Naive thymus-derived CD4-positive, alpha-beta T cell (primary cell): Measurements from ENCODE around the gene SELENOW. TPM values are rescaled to one million over a fixed set of nuclear protein-coding genes. Genes with fewer than 3 reads are reported as not detected.

Experiments used
- ATAC-seq: fragments of 150-1000 bp; cut with Tn5 transposase; 2 replicates; pipeline ENCODE4 v1.10.0; 2021; ENCODE audit warnings: mild to moderate bottlenecking, moderate library complexity
- CTCF ChIA-PET: fragments of 350-600 bp; sonication (Branson Sonifier 250); formaldehyde crosslinking; loops from one replicate; lab custom pipeline; 2021; ENCODE audit warnings: antibody characterized with exemption; lab: Charles Lee
- POLR2A ChIA-PET: fragments of 350-600 bp; sonication (Branson Sonifier 250); formaldehyde crosslinking; loops from one replicate; lab custom pipeline; 2021; ENCODE audit warnings: antibody characterized with exemption, inconsistent platforms; lab: Charles Lee
- DNase-seq, 9 donors: peaks; one replicate each; pipeline versions ENCODE4 v3.0.0 to v3.0.0-alpha.2; 2020 to 2022; ENCODE audit warnings: mixed read lengths in 1 of 9
- H3K27ac ChIP-seq: one replicate; pipeline ENCODE4 v1.7.0; 2013; ENCODE audit warnings: mild to moderate bottlenecking, low read depth, low read length, moderate library complexity
- H3K27me3 ChIP-seq, 2 donors: one replicate each; pipeline ENCODE4 v1.7.0; 2013; ENCODE audit warnings: low read length in 2 of 2, mild to moderate bottlenecking in 2 of 2, moderate library complexity in 2 of 2; ENCODE audit not compliant: control insufficient read depth in 2 of 2, insufficient read depth in 2 of 2
- H3K36me3 ChIP-seq, 3 experiments: 1 replicate in 2 of 3; 2 replicates in 1 of 3; pipeline ENCODE4 v1.7.0; 2013; ENCODE audit warnings: low read length in 3 of 3, mild to moderate bottlenecking in 3 of 3, moderate library complexity in 1 of 3; ENCODE audit not compliant: insufficient read depth in 3 of 3, control insufficient read depth in 2 of 3
- H3K4me1 ChIP-seq, 2 donors: one replicate each; pipeline ENCODE4 v1.7.0; 2013; ENCODE audit warnings: low read length in 2 of 2, mild to moderate bottlenecking in 2 of 2, moderate library complexity in 1 of 2; ENCODE audit not compliant: control insufficient read depth in 2 of 2, insufficient read depth in 2 of 2
- H3K4me3 ChIP-seq: 2 replicates; pipeline ENCODE4 v1.7.0; 2013; ENCODE audit warnings: mild to moderate bottlenecking, low read length
- H3K9me3 ChIP-seq, 3 experiments: 1 replicate in 2 of 3; 2 replicates in 1 of 3; pipeline ENCODE4 v1.7.0; 2013; ENCODE audit warnings: low read length in 3 of 3; ENCODE audit not compliant: control insufficient read depth in 2 of 3
- H3K27ac Mint-ChIP-seq, 9 donors: one replicate each; pipeline ENCODE4 v1.8.0; 2020 to 2022; ENCODE audit warnings: mixed read lengths in 9 of 9, mild to moderate bottlenecking in 8 of 9, moderate library complexity in 5 of 9, inconsistent platforms in 2 of 9
- H3K27me3 Mint-ChIP-seq, 5 donors: one replicate each; pipeline ENCODE4 v1.8.0; 2021 to 2022; ENCODE audit warnings: mixed read lengths in 5 of 5, mild to moderate bottlenecking in 1 of 5
- H3K36me3 Mint-ChIP-seq, 5 donors: one replicate each; pipeline ENCODE4 v1.8.0; 2020 to 2022; ENCODE audit warnings: mixed read lengths in 5 of 5, mild to moderate bottlenecking in 3 of 5, inconsistent platforms in 1 of 5
- H3K4me1 Mint-ChIP-seq, 7 donors: one replicate each; pipeline ENCODE4 v1.8.0; 2020 to 2022; ENCODE audit warnings: mixed read lengths in 7 of 7, mild to moderate bottlenecking in 3 of 7, inconsistent platforms in 1 of 7
- H3K4me3 Mint-ChIP-seq, 10 donors: one replicate each; pipeline ENCODE4 v1.8.0; 2020 to 2022; ENCODE audit warnings: mild to moderate bottlenecking in 10 of 10, mixed read lengths in 10 of 10, moderate library complexity in 6 of 10, inconsistent platforms in 2 of 10
- H3K9me3 Mint-ChIP-seq, 11 donors: one replicate each; pipeline ENCODE4 v1.8.0; 2020 to 2022; ENCODE audit warnings: mixed read lengths in 11 of 11, mild to moderate bottlenecking in 4 of 11, inconsistent platforms in 1 of 11, moderate library complexity in 1 of 11
- intact Hi-C, 2 donors: fragments of 100-400 bp; cut with micrococcal nuclease; formaldehyde crosslinking; loops; one replicate each; pipeline ENCODE4 v1.15.1; 2023
- polyA plus RNA-seq, 2 donors: library from polyadenylated mRNA; unstranded; fragments of 300-500 nt; fragmentation: Illumina TruSeq; gene quantifications; one replicate each; pipeline ENCODE4 v1.2.3, GENCODE V29; 2021
- total RNA-seq, 6 experiments: library from RNA in 5 of 6; stranded (reverse) in 5 of 6; gene quantifications; 1 replicate in 5 of 6; 2 replicates in 1 of 6; pipeline ENCODE4 v1.2.3 and lab custom pipeline; 2021 to 2026

The SELENOW gene
- total and polyA plus RNA-seq, 7 experiments from 2014 or later, result 67.5 to 400 (median 111) TPM

- ATAC-seq (no peak), DNase-seq (no peak)
- H3K9me3 Mint-ChIP-seq, result peaks cover 0 to 8% (median 0%) of the 10 kb centered on the region in 11 donors
- H3K27ac Mint-ChIP-seq, result peak overlapping the region in 8 of 9 donors; percentile 24 to 87 (median 66)
- Histone ChIP-seq H3K27me3 (no peaks in the 10 kb centered on the region), H3K9me3 (no peaks in the 10 kb centered on the region), H3K4me1 (peaks cover 4 to 49% of the 10 kb centered on the region in 2 donors), H3K36me3 (peaks cover 21 to 74% (median 25%) of the 10 kb centered on the region in 3 experiments), H3K4me3 (no peak overlapping the region), H3K27ac (peak overlapping the region; percentile 39)
- CTCF ChIA-PET, result no interaction called here
- peaks cover 8 to 26% (median 21%) of the 10 kb centered on the region in 5 donors for H3K36me3 Mint-ChIP-seq
- intact Hi-C loops, result no loop called here
- H3K27me3 Mint-ChIP-seq, result peaks cover 0 to 3% (median 0%) of the 10 kb centered on the region in 5 donors
- POLR2A ChIA-PET, result no interaction called here
- H3K4me3 Mint-ChIP-seq, result peak overlapping the region; percentile 45 to 91 (median 69)
- peaks cover 26 to 66% (median 39%) of the 10 kb centered on the region in 7 donors for H3K4me1 Mint-ChIP-seq
Measured at GRCh38 chr19:47749326-47749725, 29.2 kb upstream of the SELENOW start.

- ATAC-seq (no peak), DNase-seq (no peak)
- H3K27me3 Mint-ChIP-seq, result no peaks in the 10 kb centered on the region
- peaks cover 8 to 26% (median 21%) of the 10 kb centered on the region in 5 donors for H3K36me3 Mint-ChIP-seq
- peaks cover 0 to 6% (median 0%) of the 10 kb centered on the region in 11 donors for H3K9me3 Mint-ChIP-seq
- Histone ChIP-seq H3K4me3 (no peak overlapping the region), H3K9me3 (no peaks in the 10 kb centered on the region), H3K36me3 (peaks cover 21 to 85% (median 34%) of the 10 kb centered on the region in 3 experiments), H3K4me1 (peaks cover 4 to 42% of the 10 kb centered on the region in 2 donors), H3K27ac (no peak overlapping the region), H3K27me3 (no peaks in the 10 kb centered on the region)
- intact Hi-C loops, result no loop called here
- ChIA-PET POLR2A (interaction anchor here (1.3 kb wide), 1 partner anchor 8 kb away, joined by 4 read pairs; no protein-coding TSS in a partner anchor), CTCF (no interaction called here)
- peaks cover 22 to 55% (median 38%) of the 10 kb centered on the region in 7 donors for H3K4me1 Mint-ChIP-seq
- H3K27ac Mint-ChIP-seq, result no peak overlapping the region
- H3K4me3 Mint-ChIP-seq, result peak overlapping the region in 2 of 10 donors; percentile 32 to 41
Measured at GRCh38 chr19:47750752-47751151, 27.8 kb upstream of the SELENOW start.

- Histone ChIP-seq H3K36me3 (peaks cover 21 to 95% (median 45%) of the 10 kb centered on the region in 3 experiments), H3K27me3 (no peaks in the 10 kb centered on the region), H3K27ac (no peak overlapping the region), H3K9me3 (no peaks in the 10 kb centered on the region), H3K4me3 (no peak overlapping the region), H3K4me1 (peaks cover 0 to 29% of the 10 kb centered on the region in 2 donors)
- Mint-ChIP-seq H3K9me3 (peaks cover 0 to 9% (median 0%) of the 10 kb centered on the region in 11 donors), H3K4me3 (peak overlapping the region in 4 of 10 donors; percentile 52 to 60 (median 56)), H3K4me1 (peaks cover 17 to 47% (median 28%) of the 10 kb centered on the region in 7 donors), H3K27ac (peak overlapping the region in 7 of 9 donors; percentile 47 to 89 (median 72)), H3K36me3 (peaks cover 8 to 34% (median 22%) of the 10 kb centered on the region in 5 donors), H3K27me3 (no peaks in the 10 kb centered on the region)
- POLR2A ChIA-PET, result no interaction called here
- ATAC-seq, result peak; percentile 36
- intact Hi-C loops, result no loop called here
- DNase-seq, result peak in 4 of 9 donors; percentile 31 to 46 (median 37)
- CTCF ChIA-PET, result interaction anchor here (1.2 kb wide), 1 partner anchor 312 kb away, joined by 7 read pairs; no protein-coding TSS in a partner anchor
Measured at GRCh38 chr19:47752440-47753211, 25.9 kb upstream of the SELENOW start.

- H3K36me3 ChIP-seq, result peaks cover 15 to 93% (median 48%) of the 10 kb centered on the region in 3 experiments
- no peak overlapping the region for H3K27ac ChIP-seq
- intact Hi-C loops, result no loop called here
- H3K9me3 Mint-ChIP-seq, result peaks cover 0 to 7% (median 0%) of the 10 kb centered on the region in 11 donors
- H3K4me3 ChIP-seq, result no peak overlapping the region
- CTCF ChIA-PET, result interaction anchor here (1.2 kb wide), 1 partner anchor 314 kb away, joined by 7 read pairs; no protein-coding TSS in a partner anchor
- H3K9me3 ChIP-seq, result no peaks in the 10 kb centered on the region
- H3K27me3 ChIP-seq, result no peaks in the 10 kb centered on the region
- POLR2A ChIA-PET, result interaction anchor here (0.6 to 1.3 kb wide), 3 partner anchors 12 to 568 kb away, joined by 3 read pairs; no protein-coding TSS in a partner anchor
- no peak for DNase-seq
- H3K4me1 Mint-ChIP-seq, result peaks cover 4 to 31% (median 15%) of the 10 kb centered on the region in 7 donors
- no peak overlapping the region for H3K4me3 Mint-ChIP-seq
- peak overlapping the region in 3 of 9 donors; percentile 52 to 89 (median 59) for H3K27ac Mint-ChIP-seq
- H3K36me3 Mint-ChIP-seq, result peaks cover 8 to 36% (median 23%) of the 10 kb centered on the region in 5 donors
- peaks cover 0 to 13% of the 10 kb centered on the region in 2 donors for H3K4me1 ChIP-seq
- no peak for ATAC-seq
- H3K27me3 Mint-ChIP-seq, result no peaks in the 10 kb centered on the region
Measured at GRCh38 chr19:47754206-47755064, 24.1 kb upstream of the SELENOW start.

GRCh38 chr19:47755065-47755761 lies 23.3 kb upstream of the SELENOW start:
- POLR2A ChIA-PET, result interaction anchor here (0.6 to 2.7 kb wide), 4 partner anchors 10 to 567 kb away, joined by 3 to 8 read pairs (median 3); partner anchors contain the start of gene NOP53
- Histone ChIP-seq H3K27me3 (no peaks in the 10 kb centered on the region), H3K9me3 (no peaks in the 10 kb centered on the region), H3K36me3 (peaks cover 9 to 85% (median 48%) of the 10 kb centered on the region in 3 experiments), H3K27ac (no peak overlapping the region), H3K4me3 (no peak overlapping the region), H3K4me1 (peaks cover 0 to 7% of the 10 kb centered on the region in 2 donors)
- Mint-ChIP-seq H3K36me3 (peaks cover 8 to 36% (median 23%) of the 10 kb centered on the region in 5 donors), H3K4me3 (no peak overlapping the region), H3K27me3 (no peaks in the 10 kb centered on the region), H3K4me1 (peaks cover 0 to 25% (median 12%) of the 10 kb centered on the region in 7 donors), H3K27ac (no peak overlapping the region), H3K9me3 (peaks cover 0 to 7% (median 0%) of the 10 kb centered on the region in 11 donors)
- intact Hi-C loops, result no loop called here
- no peak for ATAC-seq
- DNase-seq, result no peak
- CTCF ChIA-PET, result no interaction called here
